ENCODE measurements around the gene GTF2F1.
A peak's percentile ranks its signal among the peaks of the same experiment; 100 is the strongest.

The GTF2F1 gene

DNA sequence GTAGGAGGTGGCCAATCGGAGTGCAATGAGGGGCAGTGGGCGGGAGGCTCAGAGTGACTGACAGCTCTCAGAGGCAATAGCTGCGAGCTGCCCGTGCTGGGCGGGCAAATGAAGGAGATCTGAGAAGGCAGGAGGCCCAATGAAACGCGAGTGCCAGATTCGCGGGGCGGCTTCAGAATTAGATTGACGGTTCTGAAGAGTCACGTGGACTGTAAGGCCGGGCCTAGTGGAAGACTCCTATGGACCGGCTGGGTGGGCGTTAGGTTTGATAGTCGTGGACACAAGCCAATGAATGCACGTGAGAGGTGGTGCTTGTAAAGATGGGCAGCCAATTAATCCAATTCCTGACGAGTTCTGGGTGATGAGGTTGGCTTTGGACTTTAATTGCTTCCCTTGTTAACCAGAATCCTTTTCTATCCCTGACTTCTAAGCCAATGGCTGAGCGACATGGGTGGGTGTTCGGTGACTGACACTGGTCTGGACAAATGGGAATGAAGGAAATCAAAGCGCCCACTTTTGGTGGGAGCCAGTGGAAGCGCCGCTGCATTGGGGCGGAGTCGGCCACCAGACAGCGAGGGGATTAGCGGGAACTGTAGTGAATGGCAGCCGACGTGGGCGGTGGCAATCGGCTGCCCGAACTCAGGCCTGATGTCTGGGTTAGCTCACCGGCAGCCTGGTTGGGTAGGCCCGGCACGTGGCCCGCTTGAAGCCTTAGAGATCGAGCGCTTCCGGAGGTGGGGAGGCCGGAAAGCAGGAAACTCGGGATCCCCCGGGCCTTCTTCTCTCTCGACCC is 32.2 kb upstream of the GTF2F1 start:
- in situ Hi-C loops (cut with HindIII; ENCODE audit: low pct_unique_long_range_greater_than_20kb, low sequenced_read_pairs), result no loop called here
- TF ChIP-seq JUND (IDR thresholded peaks at IDR 0.05; ENCODE audit: low read depth), result no peak
- peak; percentile 96 to 100 for DNase-seq (ENCODE audit: low read depth in 1 of 2, low spot score in 1 of 2)

DNA sequence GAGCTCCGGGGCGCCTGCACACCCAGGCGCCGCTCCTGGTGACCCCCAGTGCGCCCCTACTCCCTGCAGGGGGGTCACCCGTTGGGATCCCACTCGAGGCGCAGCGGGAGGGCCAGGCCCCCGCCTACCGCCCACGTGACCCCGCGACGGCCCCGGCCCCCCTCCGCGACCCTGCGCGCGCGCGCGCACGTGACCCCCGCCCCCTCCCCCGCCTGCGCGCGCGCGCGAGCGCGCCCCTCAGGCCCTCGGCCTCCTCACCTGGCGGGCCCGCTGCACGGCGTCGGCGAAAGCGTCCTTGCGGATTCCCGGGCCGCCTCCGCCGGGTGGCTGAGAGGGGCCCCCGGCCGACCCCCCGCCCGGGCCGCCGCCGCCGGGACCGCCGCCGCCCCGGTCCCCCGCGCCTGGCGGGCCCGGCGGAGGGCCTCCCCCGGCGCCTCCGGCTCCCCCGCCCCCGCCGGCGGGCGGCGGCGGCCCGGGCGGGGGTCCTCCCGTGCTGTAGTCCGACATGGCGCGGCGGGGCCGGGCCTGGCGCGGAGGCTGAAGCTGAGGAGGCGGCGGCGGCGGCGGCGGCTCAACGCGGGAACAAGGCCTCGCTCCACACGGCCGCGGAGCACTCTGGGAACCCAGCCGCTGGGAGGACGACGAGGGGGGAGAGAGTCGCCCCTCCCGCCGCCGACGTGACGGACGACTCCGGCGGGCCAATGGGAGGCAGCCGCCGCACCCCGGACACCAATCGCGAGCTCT is 31.4 kb upstream of the GTF2F1 start, which contains the start of gene KHSRP:
Gene KHSRP, minus strand, starts transcription at position 617 of the 744 bp plus-strand sequence. Its CDS starts 110 bp downstream, at position 507.
- in situ Hi-C loops (cut with HindIII; ENCODE audit: low pct_unique_long_range_greater_than_20kb, low sequenced_read_pairs), result no loop called here
- TF ChIP-seq JUND (IDR thresholded peaks at IDR 0.05; ENCODE audit: low read depth), result no peak
- no peak for DNase-seq (ENCODE audit: low read depth in 1 of 2, low spot score in 1 of 2)

DNA sequence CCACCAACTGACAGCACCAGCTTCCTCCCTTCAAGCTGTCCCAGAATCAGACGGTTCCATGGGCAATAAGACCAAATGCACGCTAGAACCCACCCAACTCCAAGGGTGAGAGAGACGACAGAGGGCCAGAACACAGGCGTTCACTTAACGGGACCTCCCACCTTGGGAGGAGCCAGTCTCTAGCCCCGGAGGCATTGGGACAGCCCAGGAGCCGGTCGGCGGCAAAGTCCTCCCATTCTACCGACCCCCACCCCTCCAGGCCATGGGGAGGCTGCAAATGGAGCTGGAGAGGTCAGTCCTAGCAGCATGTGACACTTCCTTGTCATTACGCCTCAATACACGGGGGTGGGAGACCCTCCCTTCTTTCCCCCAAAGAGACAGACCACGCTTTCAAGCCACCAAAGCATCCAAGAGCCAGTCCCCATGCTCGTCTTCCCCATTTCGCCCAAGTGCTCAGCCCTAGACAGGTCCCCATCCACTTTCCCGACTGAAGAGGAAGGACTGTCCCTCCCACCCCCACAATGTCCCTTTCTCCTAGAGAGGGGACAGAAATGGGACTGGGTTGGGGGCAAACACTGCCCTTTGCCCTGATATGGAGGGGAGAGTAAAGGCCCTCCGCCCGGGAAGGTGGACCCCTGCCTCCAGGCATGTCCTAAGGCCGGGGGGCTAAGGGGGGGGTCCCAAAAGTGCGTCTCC is 30.7 kb upstream of the GTF2F1 start:
- peak; percentile 45 to 54 for DNase-seq (ENCODE audit: low read depth in 1 of 2, low spot score in 1 of 2)
- no peak for TF ChIP-seq JUND (IDR thresholded peaks at IDR 0.05; ENCODE audit: low read depth)
- in situ Hi-C loops (cut with HindIII; ENCODE audit: low pct_unique_long_range_greater_than_20kb, low sequenced_read_pairs), result no loop called here

DNA sequence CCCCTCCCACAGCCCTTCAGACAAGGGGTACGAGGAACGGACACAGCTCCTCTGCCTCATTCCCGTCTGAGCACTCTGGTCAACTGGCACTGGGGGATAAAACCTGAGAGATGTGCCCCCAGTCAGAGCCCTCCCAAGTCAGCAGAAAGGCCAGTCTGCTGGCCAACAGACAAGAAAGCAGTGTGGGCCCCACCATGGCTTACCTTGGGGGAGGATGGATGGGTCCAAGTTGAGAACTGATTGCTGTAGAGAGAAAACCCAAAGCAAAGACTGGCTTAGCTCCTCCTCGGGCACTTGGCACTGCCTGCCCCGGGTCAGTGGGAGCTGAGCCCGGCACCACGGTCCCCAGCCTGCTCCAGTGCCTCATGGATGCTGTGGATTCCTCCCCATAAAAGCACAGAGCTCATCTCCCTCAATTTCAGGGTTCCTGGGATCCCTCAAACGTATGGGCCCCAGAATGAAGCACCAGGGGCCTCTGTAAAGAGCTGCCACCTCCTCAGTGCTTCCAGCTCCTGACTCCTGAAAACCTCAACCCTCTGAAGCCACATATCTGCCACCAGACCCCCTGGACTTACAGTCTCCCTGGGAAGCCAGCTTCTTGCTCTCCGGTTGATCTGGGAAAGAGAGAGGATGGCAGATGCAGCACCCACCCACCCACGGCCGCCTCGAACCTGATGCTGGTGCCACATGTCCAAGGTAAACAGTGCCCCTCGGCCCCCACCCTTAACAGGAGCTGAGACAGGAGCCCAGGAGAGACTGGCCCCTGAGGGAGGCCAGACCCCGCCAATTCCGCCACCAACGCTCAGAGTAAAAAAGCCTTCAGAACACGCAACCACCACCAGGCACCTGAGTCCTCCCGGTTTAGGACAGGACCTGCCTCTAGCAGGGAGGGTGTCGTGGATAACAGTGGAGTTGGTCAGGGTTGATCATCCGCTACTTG is 28.4 kb upstream of the GTF2F1 start:
- in situ Hi-C loops (cut with HindIII; ENCODE audit: low pct_unique_long_range_greater_than_20kb, low sequenced_read_pairs), result no loop called here
- DNase-seq (ENCODE audit: low read depth in 1 of 2, low spot score in 1 of 2), result no peak
- TF ChIP-seq JUND (IDR thresholded peaks at IDR 0.05; ENCODE audit: low read depth), result no peak

DNA sequence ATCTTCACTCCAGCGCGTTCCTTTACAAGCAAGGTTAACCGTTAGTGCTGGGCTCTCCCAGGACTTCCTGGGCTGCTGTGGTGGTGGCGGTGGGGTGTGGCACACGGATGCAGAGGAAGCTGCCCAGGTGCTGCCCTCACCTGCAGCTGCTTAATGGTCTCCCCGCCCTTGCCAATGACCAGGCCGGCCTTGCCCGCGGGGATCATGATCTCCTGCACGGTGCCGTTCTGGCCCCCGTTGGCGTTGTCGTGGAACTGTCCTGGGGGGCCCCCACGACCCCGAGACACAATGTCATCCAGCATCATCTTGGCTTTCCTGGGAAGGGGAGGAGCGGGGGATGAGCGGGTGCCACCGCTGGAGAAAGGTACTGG is 25.6 kb upstream of the GTF2F1 start:
- no peak for DNase-seq (ENCODE audit: low read depth in 1 of 2, low spot score in 1 of 2)
- no peak for TF ChIP-seq JUND (IDR thresholded peaks at IDR 0.05; ENCODE audit: low read depth)
- in situ Hi-C loops (cut with HindIII; ENCODE audit: low pct_unique_long_range_greater_than_20kb, low sequenced_read_pairs), result no loop called here

DNA sequence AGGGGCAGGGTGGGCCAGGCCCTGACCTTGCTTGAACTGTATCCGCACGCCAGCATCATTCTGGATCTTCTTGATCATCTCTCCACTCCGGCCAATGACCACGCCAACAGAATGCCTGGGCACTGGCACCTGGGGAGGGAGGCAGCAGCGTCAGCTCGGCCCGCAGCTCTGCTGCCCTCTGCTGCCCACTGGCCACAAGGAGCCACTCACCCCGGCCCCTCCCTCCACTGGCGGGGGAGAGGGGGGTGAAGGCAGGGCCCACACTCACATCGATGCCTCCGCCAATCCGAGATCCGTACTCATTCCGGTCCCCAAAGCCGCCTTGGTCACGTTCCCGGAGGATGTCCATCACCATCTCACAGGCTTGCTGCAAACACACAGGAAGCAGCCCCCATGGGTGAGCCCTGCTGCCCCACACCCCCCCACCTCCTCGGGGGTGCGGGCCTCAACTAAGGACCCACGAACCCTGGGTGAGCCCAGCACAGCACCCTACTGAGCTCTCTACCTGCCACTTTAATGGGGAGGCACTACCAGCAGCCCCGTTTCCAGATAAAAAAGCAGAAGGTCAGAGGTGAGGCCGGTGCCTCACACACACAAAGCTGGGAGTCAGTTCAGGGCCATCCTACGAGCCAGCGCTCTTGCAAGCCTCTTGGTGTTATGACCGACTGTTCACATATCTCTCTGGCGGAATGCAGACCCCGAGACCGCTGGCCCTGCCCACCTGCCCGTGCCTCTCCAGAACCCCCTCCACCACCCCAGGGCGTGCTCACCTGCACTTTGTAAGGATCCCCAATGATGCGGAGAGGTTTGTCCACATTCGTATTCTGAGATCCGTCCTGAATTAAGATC is 25.0 kb upstream of the GTF2F1 start:
- in situ Hi-C loops (cut with HindIII; ENCODE audit: low pct_unique_long_range_greater_than_20kb, low sequenced_read_pairs), result no loop called here
- DNase-seq (ENCODE audit: low read depth in 1 of 2, low spot score in 1 of 2), result peak in 1 of 2 experiments; percentile 44
- no peak for TF ChIP-seq JUND (IDR thresholded peaks at IDR 0.05; ENCODE audit: low read depth)

DNA sequence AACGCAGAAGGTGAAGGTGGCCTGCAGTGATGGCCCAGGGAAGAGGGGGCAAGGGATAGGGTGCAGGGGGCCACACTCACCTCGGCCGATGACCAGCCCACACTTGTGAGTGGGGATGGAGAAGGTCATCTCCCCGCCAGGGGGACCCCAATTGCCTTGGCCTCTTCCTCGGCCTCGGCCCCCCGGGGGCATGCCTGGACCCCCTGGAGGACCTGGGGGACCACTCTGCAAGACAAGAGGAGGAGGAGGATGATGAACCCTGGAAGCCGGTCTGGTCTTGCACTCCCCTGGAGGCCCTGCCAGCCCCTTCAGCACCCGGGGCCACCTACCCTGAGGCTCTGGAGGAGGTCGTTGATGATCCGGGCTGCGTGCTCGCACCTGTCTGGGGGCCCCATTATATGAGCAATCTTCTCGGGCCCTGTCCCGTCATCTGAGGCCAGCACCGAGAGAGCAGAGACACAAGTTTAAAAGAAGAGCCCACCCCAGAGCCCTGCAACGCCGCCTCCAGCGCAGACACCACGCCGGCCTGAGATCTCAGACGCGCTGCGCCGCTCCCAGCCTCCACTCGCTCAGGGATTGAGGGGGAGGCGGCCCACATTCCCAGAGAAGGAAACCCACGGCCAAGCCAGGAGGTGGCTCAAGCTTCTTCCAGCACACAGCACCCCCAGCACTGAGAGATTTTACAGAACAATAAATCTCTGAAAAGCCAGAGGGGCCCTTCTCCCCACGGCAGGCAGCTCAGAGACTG is 23.9 kb upstream of the GTF2F1 start:
- TF ChIP-seq JUND (IDR thresholded peaks at IDR 0.05; ENCODE audit: low read depth), result no peak
- in situ Hi-C loops (cut with HindIII; ENCODE audit: low pct_unique_long_range_greater_than_20kb, low sequenced_read_pairs), result no loop called here

DNA sequence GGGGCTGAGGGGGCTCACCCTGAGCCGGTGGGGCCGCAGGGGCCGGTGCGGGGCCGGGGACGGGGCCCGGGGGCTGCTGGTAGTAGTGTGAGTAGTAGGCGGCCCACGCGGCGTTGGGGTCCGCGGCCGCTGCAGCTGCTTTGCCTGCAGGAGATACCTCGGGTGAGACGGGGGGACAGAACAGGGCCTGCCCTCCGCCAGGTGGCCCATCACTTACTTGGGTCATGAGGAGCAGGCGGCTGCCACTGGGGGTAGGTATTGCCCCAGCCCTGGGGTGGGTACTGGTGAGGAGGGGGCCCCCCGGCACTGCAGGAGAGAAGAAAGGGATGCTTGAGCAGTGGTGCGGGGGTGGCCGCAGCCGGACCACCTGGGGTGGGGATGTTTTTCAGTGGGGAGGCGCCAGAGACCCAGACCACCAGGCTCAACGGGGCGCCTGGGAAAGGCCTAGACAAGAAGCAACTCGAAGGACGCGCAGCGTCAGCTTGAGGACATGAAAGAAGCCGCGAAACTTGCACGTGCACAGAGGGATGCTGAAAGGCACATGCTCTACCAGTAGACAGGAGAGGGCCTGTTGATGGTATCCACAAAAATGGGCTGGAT is 22.7 kb upstream of the GTF2F1 start:
- in situ Hi-C loops (cut with HindIII; ENCODE audit: low pct_unique_long_range_greater_than_20kb, low sequenced_read_pairs), result no loop called here
- TF ChIP-seq JUND (IDR thresholded peaks at IDR 0.05; ENCODE audit: low read depth), result no peak
- DNase-seq (ENCODE audit: low read depth in 1 of 2, low spot score in 1 of 2), result no peak

More for the DNA sequence above, 23.9 kb upstream of the GTF2F1 start:
- DNase-seq (ENCODE audit: low read depth in 1 of 2, low spot score in 1 of 2), result no peak

DNA sequence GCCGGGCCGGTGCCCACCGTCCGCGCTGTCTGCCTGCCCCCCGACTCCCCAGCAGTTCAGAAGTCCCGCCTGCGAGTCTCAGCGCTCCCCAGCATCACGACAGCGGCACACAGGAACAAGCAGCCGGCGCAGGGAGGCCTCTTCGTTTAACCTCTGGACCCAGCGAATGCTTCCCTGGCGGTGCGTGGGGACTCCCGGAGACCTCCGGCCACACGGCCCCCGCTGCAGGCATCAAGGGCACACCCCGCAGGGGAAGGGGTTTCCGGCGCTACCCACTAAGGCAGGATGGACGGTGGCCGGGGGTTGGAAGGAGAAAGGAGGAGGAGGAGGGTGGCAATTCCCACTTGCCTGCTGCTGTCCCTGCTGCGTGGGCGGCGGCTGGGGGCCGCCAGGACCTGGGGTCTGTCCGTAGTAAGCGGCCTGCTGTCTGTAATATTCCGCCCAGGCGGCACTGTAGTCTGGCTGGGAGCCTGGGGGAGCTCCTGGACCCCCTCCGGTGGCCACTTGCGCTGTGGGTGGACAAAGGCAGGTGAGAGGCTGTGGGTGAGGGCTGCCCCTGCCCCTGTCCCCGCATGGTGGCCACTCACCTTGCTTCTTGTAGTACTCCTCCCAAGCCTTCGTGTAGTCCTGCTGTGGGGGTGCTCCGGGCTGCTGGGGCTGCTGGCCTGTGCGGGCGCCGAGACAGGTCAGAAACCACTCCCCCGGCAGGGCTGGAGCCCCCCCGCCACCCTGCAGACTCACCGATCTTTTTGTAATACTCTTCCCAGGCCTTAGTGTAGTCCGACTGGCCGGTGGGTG is 22.0 kb upstream of the GTF2F1 start:
- in situ Hi-C loops (cut with HindIII; ENCODE audit: low pct_unique_long_range_greater_than_20kb, low sequenced_read_pairs), result no loop called here
- DNase-seq (ENCODE audit: low read depth in 1 of 2, low spot score in 1 of 2), result no peak
- no peak for TF ChIP-seq JUND (IDR thresholded peaks at IDR 0.05; ENCODE audit: low read depth)
